OCI-LY1 (cell line): ENCODE results near the gene HEYL.

ENCODE experiments used
- H2AFZ ChIP-seq: fragments of 200-600 bp; sonication (generic), shearing (Covaris generic); 2 replicates; pipeline ENCODE4 v1.6.0; 2014; ENCODE audit warnings: antibody characterized with exemption, mild to moderate bottlenecking, low read length
- H3F3A ChIP-seq: fragments of 200-600 bp; sonication (generic), shearing (Covaris generic); 2 replicates; pipeline ENCODE4 v1.6.0; 2014; ENCODE audit warnings: mild to moderate bottlenecking, antibody characterized with exemption, low read length, moderate library complexity; ENCODE audit not compliant: insufficient read depth
- H3K27ac ChIP-seq: fragments of 200-600 bp; sonication (generic); 2 replicates; pipeline ENCODE4 v1.5.1; 2014; ENCODE audit warnings: low read length, mixed run types, mild to moderate bottlenecking, low read depth; ENCODE audit not compliant: poor library complexity, severe bottlenecking
- H3K27me3 ChIP-seq: fragments of 200-600 bp; sonication (generic); 2 replicates; pipeline ENCODE4 v1.6.0; 2014; ENCODE audit warnings: antibody characterized with exemption, mild to moderate bottlenecking, low read length, moderate library complexity; ENCODE audit not compliant: insufficient read depth
- H3K36me3 ChIP-seq: fragments of 200-600 bp; sonication (generic); 2 replicates; pipeline ENCODE4 v1.6.1; 2014; ENCODE audit warnings: mild to moderate bottlenecking, antibody characterized with exemption, low read length, moderate library complexity, mixed read lengths; ENCODE audit not compliant: insufficient read depth
- H3K4me1 ChIP-seq: fragments of 200-600 bp; sonication (generic); 2 replicates; pipeline ENCODE4 v1.5.1; 2014; ENCODE audit warnings: mild to moderate bottlenecking, low read length, moderate library complexity; ENCODE audit not compliant: insufficient read depth, severe bottlenecking
- H3K4me2 ChIP-seq: fragments of 200-600 bp; sonication (generic), shearing (Covaris generic); 2 replicates; pipeline ENCODE4 v1.6.1; 2014; ENCODE audit warnings: low read length
- H3K4me3 ChIP-seq: fragments of 200-600 bp; sonication (generic); 2 replicates; pipeline ENCODE4 v1.5.1; 2014; ENCODE audit warnings: low read length, low read depth, mild to moderate bottlenecking, mixed read lengths; ENCODE audit not compliant: poor library complexity, severe bottlenecking
- H3K79me2 ChIP-seq: fragments of 200-600 bp; shearing (Covaris generic); 2 replicates; pipeline ENCODE4 v1.6.1; 2016; ENCODE audit warnings: mixed run types, low read length, mixed read lengths; ENCODE audit not compliant: insufficient read depth
- H3K9ac ChIP-seq: fragments of 200-600 bp; sonication (generic), shearing (Covaris generic); 2 replicates; pipeline ENCODE4 v1.6.1; 2014; ENCODE audit warnings: mild to moderate bottlenecking, low read length, mixed read lengths
- H3K9me2 ChIP-seq: fragments of 200-600 bp; sonication (generic), shearing (Covaris generic); 2 replicates; pipeline ENCODE4 v1.6.1; 2014; ENCODE audit warnings: low read depth, mild to moderate bottlenecking, low read length, mixed read lengths
- H3K9me3 ChIP-seq: fragments of 200-600 bp; shearing (Covaris generic); 2 replicates; pipeline ENCODE4 v1.6.1; 2014; ENCODE audit warnings: low read length, mixed read lengths
- H4K20me1 ChIP-seq: fragments of 200-600 bp; sonication (generic), shearing (Covaris generic); 2 replicates; pipeline ENCODE4 v1.6.0; 2016; ENCODE audit warnings: mild to moderate bottlenecking, low read length; ENCODE audit not compliant: insufficient read depth
- EZH2 ChIP-seq: fragments of 200-600 bp; sonication (generic), shearing (Covaris generic); IDR thresholded peaks from 2 replicates; pipeline ENCODE4 v1.8.0; 2017; ENCODE audit warnings: borderline replicate concordance, mixed run types, mild to moderate bottlenecking, antibody characterized with exemption, low read length, moderate library complexity, mixed read lengths
- TF ChIP-seq, protein P1 (sequence below): fragments of 200-600 bp; sonication (generic), shearing (Covaris generic); IDR thresholded peaks from 2 replicates; pipeline ENCODE4 v1.5.1; 2017; ENCODE audit warnings: mild to moderate bottlenecking, antibody characterized with exemption, low read length, moderate library complexity, mixed read lengths

The HEYL gene

GRCh38 chr1:39642796-39643195 is 3.4 kb upstream of the HEYL start:
- Histone ChIP-seq H4K20me1 (no peaks in the 10 kb centered on the region), H3K27ac (no peak overlapping the region), H3K36me3 (no peaks in the 10 kb centered on the region), H3K4me2 (no peak overlapping the region), H3K9me3 (no peaks in the 10 kb centered on the region), H3K9me2 (no peaks in the 10 kb centered on the region), H3K27me3 (no peaks in the 10 kb centered on the region), H3K4me1 (peaks cover 6% of the 10 kb centered on the region), H3F3A (no peaks in the 10 kb centered on the region), H2AFZ (no peak overlapping the region), H3K9ac (no peak overlapping the region), H3K79me2 (no peaks in the 10 kb centered on the region), H3K4me3 (no peak overlapping the region)
- no peak for TF ChIP-seq EZH2
- TF ChIP-seq, protein P1, sequence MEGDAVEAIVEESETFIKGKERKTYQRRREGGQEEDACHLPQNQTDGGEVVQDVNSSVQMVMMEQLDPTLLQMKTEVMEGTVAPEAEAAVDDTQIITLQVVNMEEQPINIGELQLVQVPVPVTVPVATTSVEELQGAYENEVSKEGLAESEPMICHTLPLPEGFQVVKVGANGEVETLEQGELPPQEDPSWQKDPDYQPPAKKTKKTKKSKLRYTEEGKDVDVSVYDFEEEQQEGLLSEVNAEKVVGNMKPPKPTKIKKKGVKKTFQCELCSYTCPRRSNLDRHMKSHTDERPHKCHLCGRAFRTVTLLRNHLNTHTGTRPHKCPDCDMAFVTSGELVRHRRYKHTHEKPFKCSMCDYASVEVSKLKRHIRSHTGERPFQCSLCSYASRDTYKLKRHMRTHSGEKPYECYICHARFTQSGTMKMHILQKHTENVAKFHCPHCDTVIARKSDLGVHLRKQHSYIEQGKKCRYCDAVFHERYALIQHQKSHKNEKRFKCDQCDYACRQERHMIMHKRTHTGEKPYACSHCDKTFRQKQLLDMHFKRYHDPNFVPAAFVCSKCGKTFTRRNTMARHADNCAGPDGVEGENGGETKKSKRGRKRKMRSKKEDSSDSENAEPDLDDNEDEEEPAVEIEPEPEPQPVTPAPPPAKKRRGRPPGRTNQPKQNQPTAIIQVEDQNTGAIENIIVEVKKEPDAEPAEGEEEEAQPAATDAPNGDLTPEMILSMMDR = no peak

DNA sequence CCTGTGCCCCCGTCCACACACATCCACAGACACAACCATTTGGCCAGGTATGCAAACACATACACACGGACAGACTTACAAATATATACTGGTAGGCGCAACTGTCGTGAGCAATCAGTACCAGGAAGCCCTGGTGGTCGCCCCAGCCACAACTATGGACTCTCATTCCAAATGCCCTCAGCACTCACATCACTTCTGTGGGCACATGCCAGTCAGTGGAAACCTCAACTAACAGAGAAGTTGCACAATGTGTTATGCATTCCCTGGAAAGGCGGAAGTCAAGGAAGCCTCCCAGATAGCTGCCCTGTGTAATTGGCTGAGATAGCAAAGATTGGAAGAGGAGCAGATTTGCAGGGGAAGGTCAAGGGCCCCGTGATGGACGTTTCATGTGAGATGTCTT is 1.4 kb upstream of the HEYL start:
- Histone ChIP-seq H3K79me2 (no peaks in the 10 kb centered on the region), H3K4me2 (no peak overlapping the region), H3F3A (no peaks in the 10 kb centered on the region), H3K9ac (no peak overlapping the region), H3K27me3 (no peaks in the 10 kb centered on the region), H3K9me2 (no peaks in the 10 kb centered on the region), H3K9me3 (no peaks in the 10 kb centered on the region), H3K4me3 (no peak overlapping the region), H3K27ac (no peak overlapping the region), H3K36me3 (no peaks in the 10 kb centered on the region), H4K20me1 (no peaks in the 10 kb centered on the region), H2AFZ (no peak overlapping the region), H3K4me1 (peaks cover 6% of the 10 kb centered on the region)
- no peak for TF ChIP-seq EZH2
- TF ChIP-seq, protein P1 = no peak

- Histone ChIP-seq H3K9ac (no peak overlapping the region), H3K9me2 (no peaks in the 10 kb centered on the region), H2AFZ (no peak overlapping the region), H3K9me3 (no peaks in the 10 kb centered on the region), H3F3A (no peaks in the 10 kb centered on the region), H3K4me1 (peaks cover 6% of the 10 kb centered on the region), H3K36me3 (no peaks in the 10 kb centered on the region), H3K4me3 (peak overlapping the region; percentile 57), H4K20me1 (no peaks in the 10 kb centered on the region), H3K79me2 (no peaks in the 10 kb centered on the region), H3K27me3 (no peaks in the 10 kb centered on the region), H3K27ac (no peak overlapping the region), H3K4me2 (peak overlapping the region; percentile 73)
- no peak for TF ChIP-seq EZH2
- TF ChIP-seq, protein P1 = no peak
These were observed 508 bp downstream of the HEYL start for GRCh38 chr1:39638965-39639304.
